HEK293 (cell line): ENCODE results near the gene CSGALNACT2.

ENCODE experiments used
- CTCF ChIP-seq: fragments of 450-650 bp; formaldehyde crosslinking; IDR thresholded peaks from 2 replicates; pipeline ENCODE4 v1.5.1; 2016; ENCODE audit warnings: missing biosample characterization, missing genetic modification characterization
- PRDM4 ChIP-seq: fragments of 450-650 bp; formaldehyde crosslinking; IDR thresholded peaks from 2 replicates; pipeline ENCODE4 v1.5.1; 2017; ENCODE audit warnings: missing biosample characterization, missing genetic modification characterization
- REPIN1 ChIP-seq: fragments of 450-650 bp; formaldehyde crosslinking; IDR thresholded peaks from 2 replicates; pipeline ENCODE4 v1.5.1; 2017; ENCODE audit warnings: missing biosample characterization, missing genetic modification characterization, low read depth
- SP2 ChIP-seq: fragments of 450-650 bp; formaldehyde crosslinking; IDR thresholded peaks from 2 replicates; pipeline ENCODE4 v1.5.1; 2016; ENCODE audit warnings: missing biosample characterization, missing genetic modification characterization
- SP3 ChIP-seq: fragments of 450-650 bp; formaldehyde crosslinking; IDR thresholded peaks from 2 replicates; pipeline ENCODE4 v1.5.1; 2016; ENCODE audit warnings: missing biosample characterization, missing genetic modification characterization
- TSHZ1 ChIP-seq: fragments of 450-650 bp; formaldehyde crosslinking; IDR thresholded peaks from 2 replicates; pipeline ENCODE4 v1.5.1; 2016; ENCODE audit warnings: missing biosample characterization, missing genetic modification characterization, borderline replicate concordance
- WT1 ChIP-seq: fragments of 450-650 bp; formaldehyde crosslinking; IDR thresholded peaks from 2 replicates; pipeline ENCODE4 v1.5.1; 2016; ENCODE audit warnings: missing biosample characterization, missing genetic modification characterization
- ZBTB6 ChIP-seq: fragments of 450-650 bp; formaldehyde crosslinking; IDR thresholded peaks from 2 replicates; pipeline ENCODE4 v1.5.1; 2017; ENCODE audit warnings: missing biosample characterization, missing genetic modification characterization
- ZFP3 ChIP-seq: fragments of 450-650 bp; formaldehyde crosslinking; IDR thresholded peaks from 2 replicates; pipeline ENCODE4 v1.5.1; 2016; ENCODE audit warnings: low read depth, missing biosample characterization, missing genetic modification characterization
- ZNF133 ChIP-seq: fragments of 450-650 bp; formaldehyde crosslinking; IDR thresholded peaks from 2 replicates; pipeline ENCODE4 v1.5.1; 2016; ENCODE audit warnings: missing biosample characterization, missing genetic modification characterization
- ZNF23 ChIP-seq: fragments of 450-650 bp; formaldehyde crosslinking; IDR thresholded peaks from 2 replicates; pipeline ENCODE4 v1.5.1; 2016; ENCODE audit warnings: missing biosample characterization, missing genetic modification characterization, borderline replicate concordance
- ZNF416 ChIP-seq: fragments of 450-650 bp; formaldehyde crosslinking; IDR thresholded peaks from 2 replicates; pipeline ENCODE4 v1.5.1; 2016; ENCODE audit warnings: missing biosample characterization, missing genetic modification characterization
- ZNF654 ChIP-seq: fragments of 450-650 bp; formaldehyde crosslinking; IDR thresholded peaks from 2 replicates; pipeline ENCODE4 v1.5.1; 2016; ENCODE audit warnings: low read depth, missing biosample characterization, missing genetic modification characterization
- ZNF776 ChIP-seq: fragments of 450-650 bp; formaldehyde crosslinking; IDR thresholded peaks from 2 replicates; pipeline ENCODE4 v1.5.0; 2017; ENCODE audit warnings: missing biosample characterization, missing genetic modification characterization, borderline replicate concordance

- no peak for TF ChIP-seq SP3 (tag by site-specific recombination)
- TF ChIP-seq REPIN1, result no peak
- no peak for TF ChIP-seq SP2
- no peak for TF ChIP-seq ZNF23 (tag by site-specific recombination)
- TF ChIP-seq TSHZ1 (tag by site-specific recombination), result no peak
- TF ChIP-seq CTCF (tag by site-specific recombination), result no peak
- no peak for TF ChIP-seq PRDM4 (tag by site-specific recombination)
- no peak for TF ChIP-seq ZNF654 (tag by site-specific recombination)
- TF ChIP-seq WT1 (tag by site-specific recombination), result no peak
- no peak for TF ChIP-seq ZNF776
- no peak for TF ChIP-seq ZNF416 (tag by site-specific recombination)
- no peak for TF ChIP-seq ZFP3 (tag by site-specific recombination)
- TF ChIP-seq ZNF133 (tag by site-specific recombination), result no peak
- TF ChIP-seq ZBTB6 (tag by site-specific recombination), result no peak
These were observed 34.9 kb downstream of the CSGALNACT2 start for GRCh38 chr10:43173120-43173519.
